SU-DHL-6 (cell line): ENCODE measurements around the gene IGSF21.

Experiments
- H2AFZ ChIP-seq: fragments of 200-600 bp; sonication (generic); 2 replicates; pipeline ENCODE4 v1.6.1; 2014; ENCODE audit warnings: low read depth, mild to moderate bottlenecking, moderate library complexity, mixed read lengths, antibody characterized with exemption, low read length; ENCODE audit not compliant: severe bottlenecking
- H3F3A ChIP-seq: fragments of 200-600 bp; shearing (Covaris generic); 2 replicates; pipeline ENCODE4 v1.6.0; 2016; ENCODE audit warnings: antibody characterized with exemption, mild to moderate bottlenecking; ENCODE audit not compliant: insufficient read depth
- H3K27ac ChIP-seq: fragments of 200-600 bp; sonication (generic); 2 replicates; pipeline ENCODE4 v1.5.1; 2016; ENCODE audit warnings: low read depth, mild to moderate bottlenecking, low read length, moderate library complexity, mixed read lengths
- H3K27me3 ChIP-seq: fragments of 200-600 bp; sonication (generic), shearing (Covaris generic); 2 replicates; pipeline ENCODE4 v1.6.0; 2014; ENCODE audit warnings: mild to moderate bottlenecking, low read length
- H3K36me3 ChIP-seq: fragments of 200-600 bp; sonication (generic); 2 replicates; pipeline ENCODE4 v1.6.1; 2014; ENCODE audit warnings: mild to moderate bottlenecking, low read length, mixed read lengths
- H3K4me2 ChIP-seq: fragments of 300-600, 200-600 bp; shearing (Covaris generic), sonication (generic); 2 replicates; pipeline ENCODE4 v1.6.0; 2014; ENCODE audit warnings: low read length, low read depth, mild to moderate bottlenecking; ENCODE audit not compliant: poor library complexity, severe bottlenecking
- H3K4me3 ChIP-seq: fragments of 200-600 bp; sonication (generic); 2 replicates; pipeline ENCODE4 v1.5.1; 2014; ENCODE audit warnings: antibody characterized with exemption, low read length, mild to moderate bottlenecking, mixed read lengths; ENCODE audit not compliant: insufficient read depth, poor library complexity, severe bottlenecking
- H3K79me2 ChIP-seq: fragments of 200-600 bp; sonication (generic); 2 replicates; pipeline ENCODE4 v1.6.1; 2014; ENCODE audit warnings: mild to moderate bottlenecking, low read length, moderate library complexity; ENCODE audit not compliant: insufficient read depth
- H3K9ac ChIP-seq: fragments of 200-600 bp; sonication (generic); 2 replicates; pipeline ENCODE4 v1.7.0; 2014; ENCODE audit warnings: mild to moderate bottlenecking, low read length
- H3K9me2 ChIP-seq: fragments of 200-600 bp; sonication (generic); replicated peaks from 2 replicates; pipeline ENCODE4 v1.6.1; 2014; ENCODE audit warnings: low read length; ENCODE audit not compliant: insufficient read depth
- H3K9me3 ChIP-seq: fragments of 200-600 bp; sonication (generic); 2 replicates; pipeline ENCODE4 v1.6.1; 2014; ENCODE audit warnings: low read length, mixed read lengths; ENCODE audit not compliant: insufficient read depth
- H4K20me1 ChIP-seq: fragments of 200-600 bp; sonication (generic); 2 replicates; pipeline ENCODE4 v1.6.1; 2014; ENCODE audit warnings: low read depth, mild to moderate bottlenecking, antibody characterized with exemption, low read length, moderate library complexity, mixed read lengths
- EZH2phosphoT487 ChIP-seq: fragments of 200-600 bp; sonication (generic), shearing (Covaris generic); conservative IDR thresholded peaks from 2 replicates; pipeline ENCODE4 v1.6.1; 2018; ENCODE audit warnings: mild to moderate bottlenecking, antibody characterized with exemption, low read length, moderate library complexity, mixed read lengths
- TF ChIP-seq, protein P1 (sequence below): fragments of 200-600 bp; sonication (generic); IDR thresholded peaks from one replicate; pipeline ENCODE4 v1.5.1; 2017; ENCODE audit warnings: antibody characterized with exemption, mild to moderate bottlenecking, low read length, moderate library complexity; ENCODE audit not compliant: insufficient read depth, poor library complexity, severe bottlenecking

Gene IGSF21

DNA sequence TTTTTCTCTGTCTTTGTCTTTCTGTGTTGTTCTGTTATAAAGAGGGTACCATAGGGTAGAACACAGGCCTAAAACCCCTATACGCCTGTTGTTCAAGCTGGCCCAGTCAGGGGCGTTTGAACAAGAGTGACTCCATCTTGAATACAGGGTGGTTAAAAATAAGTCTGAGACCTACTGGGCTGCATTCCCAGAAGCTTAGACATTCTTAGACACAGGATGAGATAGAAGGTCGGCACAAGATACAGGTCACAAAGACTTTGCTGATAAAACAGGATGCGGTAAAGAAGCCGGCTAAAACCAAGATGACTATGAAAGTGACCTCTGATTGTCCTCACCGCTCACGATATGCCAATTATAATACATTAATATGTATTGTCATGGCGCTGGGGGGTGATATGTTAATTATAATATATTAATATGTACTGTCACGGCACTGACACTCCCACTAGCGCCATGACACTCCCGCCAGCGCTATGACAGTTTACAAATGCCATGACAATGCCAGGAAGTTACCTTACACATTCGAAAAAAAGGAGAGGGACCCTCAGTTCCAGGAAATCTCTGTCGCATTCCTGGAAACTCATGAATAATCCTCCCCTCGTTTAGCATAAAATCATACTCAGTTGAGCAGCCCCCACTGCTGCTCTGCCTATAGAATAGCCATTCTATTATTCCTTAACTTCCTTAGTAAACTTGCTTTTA, 314.6 kb downstream of the IGSF21 start:
- Histone ChIP-seq H3K79me2 (no peaks in the 10 kb centered on the region), H4K20me1 (no peaks in the 10 kb centered on the region), H3K27ac (no peak overlapping the region), H3K9me3 (no peaks in the 10 kb centered on the region), H3K9me2 (no peaks in the 10 kb centered on the region), H2AFZ (no peak overlapping the region), H3K36me3 (no peaks in the 10 kb centered on the region), H3F3A (no peaks in the 10 kb centered on the region), H3K9ac (no peak overlapping the region), H3K4me3 (no peak overlapping the region), H3K4me2 (no peak overlapping the region), H3K27me3 (no peaks in the 10 kb centered on the region)
- no peak for TF ChIP-seq EZH2phosphoT487
- TF ChIP-seq, protein P1, sequence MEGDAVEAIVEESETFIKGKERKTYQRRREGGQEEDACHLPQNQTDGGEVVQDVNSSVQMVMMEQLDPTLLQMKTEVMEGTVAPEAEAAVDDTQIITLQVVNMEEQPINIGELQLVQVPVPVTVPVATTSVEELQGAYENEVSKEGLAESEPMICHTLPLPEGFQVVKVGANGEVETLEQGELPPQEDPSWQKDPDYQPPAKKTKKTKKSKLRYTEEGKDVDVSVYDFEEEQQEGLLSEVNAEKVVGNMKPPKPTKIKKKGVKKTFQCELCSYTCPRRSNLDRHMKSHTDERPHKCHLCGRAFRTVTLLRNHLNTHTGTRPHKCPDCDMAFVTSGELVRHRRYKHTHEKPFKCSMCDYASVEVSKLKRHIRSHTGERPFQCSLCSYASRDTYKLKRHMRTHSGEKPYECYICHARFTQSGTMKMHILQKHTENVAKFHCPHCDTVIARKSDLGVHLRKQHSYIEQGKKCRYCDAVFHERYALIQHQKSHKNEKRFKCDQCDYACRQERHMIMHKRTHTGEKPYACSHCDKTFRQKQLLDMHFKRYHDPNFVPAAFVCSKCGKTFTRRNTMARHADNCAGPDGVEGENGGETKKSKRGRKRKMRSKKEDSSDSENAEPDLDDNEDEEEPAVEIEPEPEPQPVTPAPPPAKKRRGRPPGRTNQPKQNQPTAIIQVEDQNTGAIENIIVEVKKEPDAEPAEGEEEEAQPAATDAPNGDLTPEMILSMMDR, result no peak

- no peaks in the 10 kb centered on the region for H4K20me1 ChIP-seq
- H3K4me2 ChIP-seq, result no peak overlapping the region
- no peaks in the 10 kb centered on the region for H3K9me2 ChIP-seq
- no peak overlapping the region for H2AFZ ChIP-seq
- H3F3A ChIP-seq, result no peaks in the 10 kb centered on the region
- H3K27me3 ChIP-seq, result no peaks in the 10 kb centered on the region
- no peak overlapping the region for H3K4me3 ChIP-seq
- H3K27ac ChIP-seq, result no peak overlapping the region
- no peaks in the 10 kb centered on the region for H3K36me3 ChIP-seq
- TF ChIP-seq, protein P1, result no peak
- TF ChIP-seq EZH2phosphoT487, result no peak
- H3K9ac ChIP-seq, result no peak overlapping the region
- no peaks in the 10 kb centered on the region for H3K9me3 ChIP-seq
- H3K79me2 ChIP-seq, result no peaks in the 10 kb centered on the region
Measured at GRCh38 chr1:18422954-18423353, 315.4 kb downstream of the IGSF21 start.

GRCh38 chr1:18426580-18426979, 319.0 kb downstream of the IGSF21 start:
- no peak overlapping the region for H3K27ac ChIP-seq
- no peaks in the 10 kb centered on the region for H4K20me1 ChIP-seq
- no peaks in the 10 kb centered on the region for H3K9me3 ChIP-seq
- H2AFZ ChIP-seq, result no peak overlapping the region
- no peaks in the 10 kb centered on the region for H3K36me3 ChIP-seq
- H3K79me2 ChIP-seq, result no peaks in the 10 kb centered on the region
- no peak overlapping the region for H3K4me3 ChIP-seq
- no peaks in the 10 kb centered on the region for H3K27me3 ChIP-seq
- TF ChIP-seq, protein P1, result no peak
- no peak for TF ChIP-seq EZH2phosphoT487
- H3K9me2 ChIP-seq, result no peaks in the 10 kb centered on the region
- no peak overlapping the region for H3K4me2 ChIP-seq
- no peak overlapping the region for H3K9ac ChIP-seq
- no peaks in the 10 kb centered on the region for H3F3A ChIP-seq
